Urinary bladder (tissue), 4 donors: ENCODE results near the gene ELFN1. TPM values are rescaled to one million over a fixed set of nuclear protein-coding genes. Genes with fewer than 3 reads are reported as not detected.

Experiments used
- DNase-seq: peaks from one replicate; pipeline ENCODE4 v3.0.0-alpha.2; 2015; ENCODE audit errors: extremely low spot score
- H3K27ac ChIP-seq: one replicate; pipeline ENCODE4 v1.5.1; 2013; ENCODE audit warnings: low read depth, mild to moderate bottlenecking, moderate library complexity
- H3K36me3 ChIP-seq: one replicate; pipeline ENCODE4 v1.6.1; 2013; ENCODE audit warnings: mild to moderate bottlenecking, moderate library complexity; ENCODE audit not compliant: insufficient read depth
- H3K4me1 ChIP-seq: one replicate; pipeline ENCODE4 v1.6.1; 2013; ENCODE audit warnings: mild to moderate bottlenecking, moderate library complexity; ENCODE audit not compliant: insufficient read depth
- H3K4me3 ChIP-seq: one replicate; pipeline ENCODE4 v1.5.1; 2013; ENCODE audit warnings: low read depth, low read length
- WGBS: extraction: QIAGEN DNeasy Blood & Tissue Kit; methylation state at CpG from one replicate; pipeline ENCODE4 v1.1.7; 2013; 5-methylcytosine and 5-hydroxymethylcytosine counted together
- polyA plus RNA-seq: library from polyadenylated mRNA; stranded (reverse); fragments of 200-250 nt; gene quantifications from one replicate; pipeline ENCODE4 v1.2.3, GENCODE V29; 2013
- total RNA-seq: library from RNA; depleted of rRNA; stranded (reverse); fragments of >200 nt; gene quantifications from one replicate; pipeline ENCODE4 v1.2.3, GENCODE V29; 2014
- donor health status: healthy with polysubstance abuse.
- donor health status: healthy.

ELFN1 gene
- total and polyA plus RNA-seq, 2 donors, result 2.5 to 3.2 TPM

- DNase-seq, result no peak
- peaks cover 2% of the 10 kb centered on the region for H3K4me1 ChIP-seq
- no peak overlapping the region for H3K4me3 ChIP-seq
- WGBS, result 72% methylated on average over 13 of the region's 13 CpGs
- no peaks in the 10 kb centered on the region for H3K36me3 ChIP-seq
- no peak overlapping the region for H3K27ac ChIP-seq
Observed at GRCh38 chr7:1671594-1672451, 1.7 kb downstream of the ELFN1 start.

- Histone ChIP-seq H3K36me3 (no peaks in the 10 kb centered on the region), H3K4me1 (peaks cover 2% of the 10 kb centered on the region), H3K4me3 (no peak overlapping the region), H3K27ac (no peak overlapping the region)
- DNase-seq, result no peak
- WGBS, result 75% methylated on average over 23 of the region's 23 CpGs
Observed at GRCh38 chr7:1672851-1673486, 2.9 kb downstream of the ELFN1 start.

GRCh38 chr7:1673581-1674118 lies 3.6 kb downstream of the ELFN1 start:
- Histone ChIP-seq H3K4me3 (no peak overlapping the region), H3K36me3 (no peaks in the 10 kb centered on the region), H3K4me1 (peaks cover 2% of the 10 kb centered on the region), H3K27ac (no peak overlapping the region)
- WGBS, result 90% methylated on average over 14 of the region's 14 CpGs
- no peak for DNase-seq

- 68% methylated on average over 21 of the region's 21 CpGs for WGBS
- DNase-seq, result no peak
- Histone ChIP-seq H3K36me3 (no peaks in the 10 kb centered on the region), H3K27ac (no peak overlapping the region), H3K4me1 (peaks cover 2% of the 10 kb centered on the region), H3K4me3 (no peak overlapping the region)
Observed at GRCh38 chr7:1674161-1675035, 4.3 kb downstream of the ELFN1 start.

DNA sequence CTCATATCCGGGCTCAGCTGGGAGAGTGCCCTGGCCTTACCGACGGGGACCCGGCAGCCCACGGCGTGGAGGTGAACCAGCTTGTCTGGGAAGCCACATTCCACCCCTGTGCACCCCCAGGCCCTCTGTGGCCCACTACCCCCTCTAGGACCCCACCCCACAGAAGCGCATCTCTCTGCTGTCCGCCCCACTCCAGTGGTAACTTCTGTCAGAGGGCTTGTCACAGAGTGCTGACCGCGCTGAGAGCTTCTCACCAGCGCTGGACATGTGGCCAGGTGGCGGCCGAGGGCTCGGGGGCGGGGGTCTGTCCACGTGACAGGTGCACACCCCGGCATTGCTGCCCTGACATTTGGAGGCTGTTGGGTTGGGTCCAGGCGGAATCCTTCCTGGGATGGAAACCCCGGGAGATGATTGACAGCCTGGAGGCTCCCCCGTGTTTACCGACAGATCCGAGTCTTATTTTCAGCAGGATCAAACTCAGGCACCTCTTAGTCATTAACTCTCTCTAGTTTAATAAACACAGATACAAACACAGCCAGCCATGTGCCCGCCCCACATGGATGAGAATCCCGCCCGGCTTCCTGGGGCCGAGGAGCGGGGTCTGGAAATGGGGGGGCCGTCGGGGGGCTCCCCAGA lies 5.1 kb downstream of the ELFN1 start:
- no peak overlapping the region for H3K4me3 ChIP-seq
- 57% methylated on average over 29 of the region's 29 CpGs for WGBS
- H3K27ac ChIP-seq, result no peak overlapping the region
- no peaks in the 10 kb centered on the region for H3K36me3 ChIP-seq
- DNase-seq, result no peak
- H3K4me1 ChIP-seq, result peaks cover 2% of the 10 kb centered on the region

GRCh38 chr7:1675673-1676549 lies 5.8 kb downstream of the ELFN1 start:
- Histone ChIP-seq H3K36me3 (no peaks in the 10 kb centered on the region), H3K4me3 (no peak overlapping the region), H3K27ac (no peak overlapping the region), H3K4me1 (no peaks in the 10 kb centered on the region)
- no peak for DNase-seq
- WGBS, result 52% methylated on average over 30 of the region's 30 CpGs

DNA sequence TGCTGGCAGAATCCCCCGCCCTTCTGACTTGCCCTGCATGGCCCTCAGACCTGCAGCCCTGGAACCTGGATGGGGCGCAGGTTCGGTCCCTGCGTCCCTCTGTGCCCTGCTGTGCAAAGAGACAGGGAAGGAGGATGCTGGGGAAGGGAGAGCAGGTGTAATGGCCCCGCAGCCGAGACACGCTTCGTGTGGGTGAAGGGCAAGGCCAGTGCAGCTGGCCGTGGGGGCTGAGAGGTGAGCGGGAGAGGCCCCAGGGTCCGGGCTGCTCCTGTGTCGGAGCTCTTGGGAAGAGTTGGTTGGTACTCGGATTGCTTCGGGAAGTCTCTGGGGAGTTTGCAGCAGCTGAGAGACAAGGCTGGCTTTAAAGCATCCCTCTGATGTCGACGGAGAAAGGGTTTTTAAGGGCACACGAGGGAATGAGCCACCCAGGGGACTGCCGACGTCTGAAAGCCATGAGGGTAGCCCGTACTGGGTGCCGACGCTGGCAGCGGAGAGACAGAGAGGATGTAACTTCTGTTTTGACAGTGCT lies 6.5 kb downstream of the ELFN1 start:
- Histone ChIP-seq H3K4me1 (no peaks in the 10 kb centered on the region), H3K27ac (no peak overlapping the region), H3K36me3 (no peaks in the 10 kb centered on the region), H3K4me3 (no peak overlapping the region)
- WGBS, result 72% methylated on average over 23 of the region's 23 CpGs
- no peak for DNase-seq

DNA sequence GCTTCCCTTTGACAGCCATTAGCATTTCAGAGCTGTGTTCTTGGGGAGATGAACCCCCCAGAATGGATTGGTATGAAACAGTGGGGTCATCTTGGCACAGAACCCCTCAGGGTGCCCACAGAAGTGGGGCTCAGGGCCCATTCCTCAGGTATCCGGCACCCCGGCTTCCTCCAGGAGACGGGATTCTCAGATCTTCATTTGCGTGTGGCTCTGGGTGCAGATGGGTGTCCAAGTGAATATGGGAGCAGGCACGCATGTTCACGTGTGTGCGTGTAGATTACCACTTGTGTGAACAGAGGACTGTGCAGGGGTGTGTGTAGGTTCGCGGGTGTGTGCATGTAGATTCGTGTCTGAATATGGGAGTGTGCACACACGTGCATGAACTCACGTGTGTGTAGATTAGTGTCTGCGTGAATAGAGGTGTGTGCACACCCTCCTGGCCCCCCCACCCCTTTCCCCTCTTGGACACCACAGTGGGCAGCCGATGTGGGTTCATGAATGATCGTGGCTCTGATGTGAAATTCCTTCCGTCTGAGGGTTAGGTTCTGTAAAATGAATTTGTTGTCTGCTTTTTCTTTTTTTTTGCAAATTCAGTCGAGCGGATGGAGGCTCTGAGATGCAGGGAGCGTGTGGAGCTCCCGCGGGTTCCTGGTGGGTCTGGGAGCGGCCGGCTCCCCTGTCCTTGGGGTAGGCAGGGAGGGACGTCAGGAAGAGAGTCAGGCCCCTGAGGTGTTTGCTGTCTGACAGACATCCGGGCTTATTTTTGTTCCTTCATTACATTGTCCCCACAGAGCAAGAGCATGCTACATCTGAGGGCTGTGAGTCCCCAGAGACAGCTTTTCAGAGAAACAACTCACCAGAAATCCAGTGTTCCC lies 7.4 kb downstream of the ELFN1 start:
- WGBS, result 78% methylated on average over 25 of the region's 25 CpGs
- Histone ChIP-seq H3K4me1 (no peaks in the 10 kb centered on the region), H3K4me3 (no peak overlapping the region), H3K36me3 (no peaks in the 10 kb centered on the region), H3K27ac (no peak overlapping the region)
- no peak for DNase-seq

DNA sequence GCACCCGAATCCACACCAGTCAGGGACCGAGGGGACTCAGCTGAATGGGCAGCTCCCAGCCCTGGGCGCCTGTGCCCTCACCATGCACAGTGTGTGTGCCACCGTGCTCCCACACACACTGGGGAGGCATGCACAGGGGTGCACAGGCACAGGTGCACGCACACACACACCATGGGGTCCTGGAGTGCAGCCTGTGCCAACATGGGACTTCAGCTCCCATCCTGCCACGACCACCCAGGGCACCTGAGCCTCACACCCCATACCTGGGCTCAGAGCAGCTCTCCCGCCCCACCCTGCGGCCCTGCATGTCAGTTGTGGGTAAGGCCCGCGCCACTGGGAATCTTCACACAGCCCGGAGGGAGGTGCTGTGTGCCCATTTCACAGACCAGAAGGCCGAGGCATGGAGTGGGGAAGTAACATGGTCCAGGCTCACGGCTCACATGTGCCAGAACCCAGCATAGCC lies 8.0 kb downstream of the ELFN1 start:
- no peak overlapping the region for H3K27ac ChIP-seq
- no peaks in the 10 kb centered on the region for H3K36me3 ChIP-seq
- no peak overlapping the region for H3K4me3 ChIP-seq
- H3K4me1 ChIP-seq, result no peaks in the 10 kb centered on the region
- WGBS, result 94% methylated on average over 13 of the region's 13 CpGs
- DNase-seq, result no peak

DNA sequence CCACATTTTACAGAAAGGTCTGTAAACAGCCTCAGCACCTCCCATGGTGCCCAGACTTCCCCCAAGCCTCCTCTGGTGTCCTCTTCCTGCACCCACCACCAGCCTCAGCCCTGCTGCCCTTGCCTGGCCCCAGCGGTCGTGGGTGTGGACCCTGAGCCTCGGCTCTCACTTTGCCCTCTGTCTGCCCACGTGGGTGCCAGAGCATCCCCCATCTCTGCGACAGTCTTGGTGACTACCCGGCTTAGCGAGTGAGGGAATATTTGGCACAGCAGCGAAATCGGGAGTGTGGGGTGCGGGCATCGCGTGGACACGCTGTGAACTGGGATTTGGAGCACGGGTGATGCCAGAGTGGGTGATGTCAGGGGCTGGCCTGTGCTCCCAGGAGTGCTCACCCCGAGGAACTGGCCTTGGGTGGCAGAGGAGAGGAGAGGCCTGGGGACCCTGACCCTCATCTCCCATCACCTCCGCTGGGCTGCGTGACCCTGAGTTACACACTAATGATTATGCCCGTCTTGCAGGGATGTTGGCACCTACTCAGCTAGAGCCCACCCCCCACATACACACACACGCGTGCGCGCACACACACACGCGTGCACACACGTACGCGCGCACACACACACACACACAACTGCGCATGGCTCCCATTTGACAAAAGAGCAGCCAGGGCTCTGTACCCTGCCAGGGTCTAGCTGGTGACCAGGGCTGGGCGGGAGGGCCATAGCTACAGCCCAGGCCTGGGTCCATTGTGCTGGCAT lies 8.7 kb downstream of the ELFN1 start:
- Histone ChIP-seq H3K36me3 (no peaks in the 10 kb centered on the region), H3K4me3 (no peak overlapping the region), H3K27ac (no peak overlapping the region), H3K4me1 (no peaks in the 10 kb centered on the region)
- no peak for DNase-seq
- WGBS, result 90% methylated on average over 30 of the region's 30 CpGs
